AG09319 (cell line): ENCODE measurements around the gene OVOL1.

Source experiments
- DNase-seq: peaks from one replicate; pipeline ENCODE4 v3.0.0-alpha.2; 2010; ENCODE audit warnings: low read depth; ENCODE audit errors: extremely low read depth
- CTCF ChIP-seq: IDR thresholded peaks from 2 replicates; pipeline ENCODE4 v1.5.1; 2011; ENCODE audit warnings: low read depth, mild to moderate bottlenecking, inconsistent platforms, low read length, moderate library complexity

The OVOL1 gene

GRCh38 chr11:65773784-65774411, 13.0 kb upstream of the OVOL1 start:
- DNase-seq: no peak
- TF ChIP-seq CTCF: peak; percentile 23

- no peak for TF ChIP-seq CTCF
- DNase-seq: no peak
Observed at GRCh38 chr11:65774525-65775306, 12.1 kb upstream of the OVOL1 start.

GRCh38 chr11:65776196-65776595, 10.7 kb upstream of the OVOL1 start:
- no peak for TF ChIP-seq CTCF

GRCh38 chr11:65776710-65777141, 10.1 kb upstream of the OVOL1 start:
- DNase-seq: no peak
- no peak for TF ChIP-seq CTCF

More at GRCh38 chr11:65776196-65776595, 10.7 kb upstream of the OVOL1 start:
- DNase-seq: peak; percentile 39

GRCh38 chr11:65777241-65777640, 9.6 kb upstream of the OVOL1 start:
- DNase-seq: no peak
- TF ChIP-seq CTCF: no peak

- TF ChIP-seq CTCF: no peak
- no peak for DNase-seq
Observed at GRCh38 chr11:65777821-65778361, 9.0 kb upstream of the OVOL1 start.

GRCh38 chr11:65778431-65778900, 8.4 kb upstream of the OVOL1 start:
- DNase-seq: no peak
- no peak for TF ChIP-seq CTCF
